GM23248 (cell line): ENCODE measurements around the gene FRY.

ENCODE experiments used
- EZH2 ChIP-seq: fragments of 200-600 bp; sonication (generic); IDR thresholded peaks from 2 replicates; pipeline ENCODE4 v1.6.1; 2018; ENCODE audit warnings: antibody characterized with exemption, mild to moderate bottlenecking; ENCODE audit not compliant: insufficient read depth, poor library complexity, severe bottlenecking
- EZH2phosphoT487 ChIP-seq: fragments of 200-600 bp; sonication (generic); IDR thresholded peaks from 2 replicates; pipeline ENCODE4 v1.6.1; 2018; ENCODE audit warnings: antibody characterized with exemption, moderate library complexity, mild to moderate bottlenecking, low read depth; ENCODE audit not compliant: insufficient read depth

DNA sequence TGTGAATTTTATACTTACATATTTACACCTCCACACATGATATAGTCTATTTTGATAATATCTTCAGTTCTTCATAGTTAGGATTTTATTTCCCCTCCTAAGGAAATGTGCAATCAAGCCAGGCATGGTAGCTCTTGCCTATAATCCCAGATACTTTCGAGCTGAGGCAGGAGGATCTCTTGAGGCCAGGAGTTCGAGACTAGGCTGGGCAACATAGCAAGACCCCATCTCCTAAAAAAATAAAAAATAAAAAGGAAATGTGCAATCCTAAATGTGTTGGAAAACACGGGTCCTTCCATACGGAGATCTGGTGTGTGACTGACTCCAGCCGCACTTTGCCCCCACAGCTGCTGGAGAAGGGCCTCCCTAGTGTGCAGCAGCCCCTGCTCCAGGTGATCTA is 212.1 kb downstream of the FRY start:
- TF ChIP-seq EZH2phosphoT487 (no peak), EZH2 (no peak)
